ENCODE results near the gene CHGA. TPM values are rescaled to one million over a fixed set of nuclear protein-coding genes. Genes with fewer than 3 reads are reported as not detected.

Gene CHGA
- total and polyA plus RNA-seq, 7 donors = 0.99 to 55.4 (median 5.0) TPM

DNA sequence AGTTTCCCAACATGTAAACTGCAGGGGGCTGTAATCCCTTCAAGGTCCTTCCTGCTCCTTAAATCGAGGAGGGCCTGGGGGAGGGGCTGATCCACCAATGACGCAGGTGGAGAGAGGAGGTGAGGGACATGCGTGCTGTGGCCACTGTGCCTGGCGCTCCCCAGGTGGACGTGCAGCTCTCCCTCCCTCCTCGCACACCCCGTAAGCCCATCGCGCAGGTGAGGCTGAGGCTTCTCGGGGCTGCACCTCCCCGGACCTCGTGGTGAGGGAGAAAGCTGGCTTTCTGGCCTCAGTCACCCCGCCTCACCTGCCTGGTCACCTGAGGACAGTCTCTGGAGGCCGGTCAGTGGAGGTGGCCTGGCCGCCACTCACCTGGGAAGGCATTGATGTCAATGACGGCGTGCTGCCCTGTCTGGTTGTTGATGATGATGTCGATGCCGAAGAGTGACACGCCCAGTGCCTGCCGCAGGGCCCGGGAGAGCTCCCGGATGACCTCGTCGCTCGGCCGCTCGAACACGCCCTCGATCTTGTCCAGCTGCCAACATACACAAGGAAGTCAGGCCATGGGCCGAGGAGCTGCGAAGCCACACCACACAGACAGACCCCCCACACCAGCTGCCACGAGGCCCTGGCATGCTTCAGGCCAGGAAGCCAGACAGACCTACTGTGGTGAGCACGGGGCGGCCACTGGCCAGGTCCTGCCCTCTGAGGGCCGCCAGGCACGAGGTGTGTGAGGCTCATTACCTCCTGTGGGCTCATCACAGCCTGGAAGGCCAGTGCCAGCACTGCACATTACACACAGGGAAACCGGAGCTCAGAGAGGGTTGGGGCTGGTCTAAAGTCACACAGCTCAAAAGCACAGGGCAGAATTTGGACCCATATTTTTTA lies 23.3 kb downstream of the CHGA start:
- H3K4me1 ChIP-seq = peaks cover 0 to 4% (median 0%) of the 10 kb centered on the region in 4 donors
- TF ChIP-seq POLR2AphosphoS5 (IDR thresholded peaks at IDR 0.05) (peak in 2 of 4 donors; percentile 15 to 18), EP300 (IDR thresholded peaks at IDR 0.05) (no peak), POLR2A (IDR thresholded peaks at IDR 0.05) (no peak)
- TF ChIP-seq, protein P1, sequence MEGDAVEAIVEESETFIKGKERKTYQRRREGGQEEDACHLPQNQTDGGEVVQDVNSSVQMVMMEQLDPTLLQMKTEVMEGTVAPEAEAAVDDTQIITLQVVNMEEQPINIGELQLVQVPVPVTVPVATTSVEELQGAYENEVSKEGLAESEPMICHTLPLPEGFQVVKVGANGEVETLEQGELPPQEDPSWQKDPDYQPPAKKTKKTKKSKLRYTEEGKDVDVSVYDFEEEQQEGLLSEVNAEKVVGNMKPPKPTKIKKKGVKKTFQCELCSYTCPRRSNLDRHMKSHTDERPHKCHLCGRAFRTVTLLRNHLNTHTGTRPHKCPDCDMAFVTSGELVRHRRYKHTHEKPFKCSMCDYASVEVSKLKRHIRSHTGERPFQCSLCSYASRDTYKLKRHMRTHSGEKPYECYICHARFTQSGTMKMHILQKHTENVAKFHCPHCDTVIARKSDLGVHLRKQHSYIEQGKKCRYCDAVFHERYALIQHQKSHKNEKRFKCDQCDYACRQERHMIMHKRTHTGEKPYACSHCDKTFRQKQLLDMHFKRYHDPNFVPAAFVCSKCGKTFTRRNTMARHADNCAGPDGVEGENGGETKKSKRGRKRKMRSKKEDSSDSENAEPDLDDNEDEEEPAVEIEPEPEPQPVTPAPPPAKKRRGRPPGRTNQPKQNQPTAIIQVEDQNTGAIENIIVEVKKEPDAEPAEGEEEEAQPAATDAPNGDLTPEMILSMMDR (IDR thresholded peaks at IDR 0.05) = no peak
- H3K27ac ChIP-seq = peak overlapping the region in 1 of 4 donors; percentile 1
- intact Hi-C loops (cut with DNase I) = no loop called here
- peak; percentile 79 for DNase-seq
- H3K27me3 ChIP-seq = no peaks in the 10 kb centered on the region
- H3K36me3 ChIP-seq = peaks cover 13 to 87% (median 32%) of the 10 kb centered on the region in 4 donors
- WGBS, 2 donors = 45 to 78% methylated on average over 38 of the region's 38 CpGs
- H3K9me3 ChIP-seq = no peaks in the 10 kb centered on the region
- H3K4me3 ChIP-seq = no peak overlapping the region

DNA sequence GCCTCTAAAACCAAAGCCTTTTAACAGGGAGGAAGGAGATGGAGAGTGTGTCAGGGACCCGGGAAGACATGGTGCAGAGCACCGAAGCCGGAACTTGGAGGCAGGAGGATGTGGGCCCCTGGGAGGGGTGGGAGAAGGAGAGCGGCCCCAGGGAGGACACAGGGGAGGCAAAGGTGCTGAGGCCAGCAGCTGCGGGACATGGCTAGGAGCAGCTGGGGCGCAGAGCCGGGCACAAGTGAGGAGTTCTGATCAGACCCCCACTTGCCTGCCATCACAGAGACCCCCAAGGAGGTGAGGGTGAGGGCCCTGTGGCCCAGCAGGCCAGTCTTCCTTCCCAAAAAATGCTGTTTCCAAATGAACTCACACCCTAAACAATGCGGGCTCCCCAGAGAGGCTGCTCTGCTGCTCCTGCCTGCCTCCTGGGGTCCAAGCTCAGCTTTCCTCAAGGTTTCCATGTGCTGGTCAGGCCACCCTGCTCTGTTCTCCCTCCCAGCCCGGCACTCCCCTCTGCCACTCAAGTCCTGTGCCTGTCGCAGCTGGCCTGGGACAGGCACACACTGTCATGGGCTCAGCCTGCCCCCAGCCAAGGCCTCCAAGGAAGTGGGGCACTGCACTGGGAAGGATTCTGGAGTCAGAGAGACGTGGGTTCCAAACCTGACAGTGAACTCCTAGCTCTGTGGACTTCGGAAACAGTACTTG lies 24.0 kb downstream of the CHGA start:
- no peak overlapping the region for H3K27ac ChIP-seq
- WGBS, 2 donors = 91 to 94% methylated on average over 12 of the region's 12 CpGs
- no peaks in the 10 kb centered on the region for H3K9me3 ChIP-seq
- peaks cover 0 to 11% (median 4%) of the 10 kb centered on the region in 4 donors for H3K4me1 ChIP-seq
- no peak overlapping the region for H3K4me3 ChIP-seq
- TF ChIP-seq POLR2A (IDR thresholded peaks at IDR 0.05) = no peak
- TF ChIP-seq, protein P1 (IDR thresholded peaks at IDR 0.05) = no peak
- TF ChIP-seq POLR2AphosphoS5 (IDR thresholded peaks at IDR 0.05) = no peak
- no peak for TF ChIP-seq EP300 (IDR thresholded peaks at IDR 0.05)
- intact Hi-C loops (cut with DNase I) = no loop called here
- H3K27me3 ChIP-seq = no peaks in the 10 kb centered on the region
- H3K36me3 ChIP-seq = peaks cover 13 to 85% (median 32%) of the 10 kb centered on the region in 4 donors
- no peak for DNase-seq

DNA sequence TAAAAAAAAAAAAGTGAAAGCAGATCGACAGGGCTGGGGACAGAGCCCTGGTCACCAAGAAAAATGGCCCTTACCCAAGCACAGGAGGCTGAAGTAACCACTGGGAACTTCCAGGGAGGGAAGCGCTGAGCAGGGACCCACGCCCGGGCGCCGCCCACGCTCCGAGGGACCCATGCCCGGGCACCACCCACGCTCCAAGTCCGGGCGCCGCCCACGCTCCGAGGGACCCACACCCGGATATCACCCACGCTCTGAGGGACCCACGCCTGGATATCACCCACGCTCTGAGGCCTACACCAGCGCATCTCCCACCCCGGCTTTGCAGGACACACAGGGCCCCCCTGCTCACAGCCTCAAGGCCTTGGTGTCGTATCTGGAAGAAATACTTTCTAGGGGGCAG lies 25.7 kb downstream of the CHGA start:
- Histone ChIP-seq H3K27me3 (no peaks in the 10 kb centered on the region), H3K27ac (no peak overlapping the region), H3K4me1 (peaks cover 0 to 15% (median 5%) of the 10 kb centered on the region in 4 donors), H3K9me3 (no peaks in the 10 kb centered on the region), H3K36me3 (peaks cover 13 to 71% (median 32%) of the 10 kb centered on the region in 4 donors), H3K4me3 (no peak overlapping the region)
- 81 to 92% methylated on average over 22 of the region's 22 CpGs for WGBS, 2 donors
- TF ChIP-seq, protein P1 (IDR thresholded peaks at IDR 0.05) = no peak
- no peak for DNase-seq
- intact Hi-C loops (cut with DNase I) = no loop called here

DNA sequence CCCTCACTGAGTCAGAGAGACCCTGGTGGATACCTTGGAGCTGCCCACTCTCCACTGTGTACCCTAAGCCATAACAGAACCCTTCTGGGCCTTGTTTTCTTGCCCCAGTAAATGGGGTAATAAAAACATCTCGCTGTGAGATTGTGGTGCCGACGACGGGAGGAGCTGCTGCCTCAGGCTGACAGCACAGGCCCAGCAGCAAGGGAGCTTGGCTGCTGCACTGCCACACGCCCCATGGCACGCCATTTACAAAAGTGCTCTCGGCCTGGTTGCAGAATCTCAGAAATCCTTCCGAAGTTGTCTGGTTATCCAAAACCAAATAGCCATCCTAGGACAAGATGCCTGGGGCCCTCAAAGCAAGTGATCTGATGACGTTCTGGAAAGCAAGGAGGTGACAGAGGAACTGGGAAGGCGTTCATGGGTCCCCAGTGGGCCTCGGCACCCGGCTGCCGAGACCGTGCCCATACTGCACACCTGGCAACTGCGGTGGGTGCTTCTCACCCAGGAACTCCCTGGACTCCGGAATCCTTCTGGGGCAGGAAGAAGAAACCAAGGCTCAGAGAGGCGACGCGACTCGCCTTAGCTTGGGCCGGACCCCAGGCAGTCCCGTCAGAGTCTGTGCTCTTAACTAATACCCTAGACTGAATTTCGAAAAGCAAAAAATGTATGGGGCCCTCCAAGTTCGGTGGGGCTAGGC lies 26.7 kb downstream of the CHGA start:
- WGBS, 2 donors = 95 to 96% methylated on average over 24 of the region's 24 CpGs
- Histone ChIP-seq H3K27ac (peak overlapping the region in 1 of 4 donors; percentile 50), H3K4me1 (peaks cover 0 to 15% (median 5%) of the 10 kb centered on the region in 4 donors), H3K27me3 (no peaks in the 10 kb centered on the region), H3K36me3 (peaks cover 13 to 66% (median 32%) of the 10 kb centered on the region in 4 donors), H3K9me3 (no peaks in the 10 kb centered on the region), H3K4me3 (no peak overlapping the region)
- intact Hi-C loops (cut with DNase I) = no loop called here
- no peak for TF ChIP-seq EP300 (IDR thresholded peaks at IDR 0.05)
- TF ChIP-seq POLR2AphosphoS5 (IDR thresholded peaks at IDR 0.05) = no peak
- TF ChIP-seq POLR2A (IDR thresholded peaks at IDR 0.05) = no peak
- TF ChIP-seq, protein P1 (IDR thresholded peaks at IDR 0.05) = no peak
- DNase-seq = no peak
